Measurements from ENCODE around the gene TMEM120A. TPM values are rescaled to one million over a fixed set of nuclear protein-coding genes. Genes with fewer than 3 reads are reported as not detected.

The TMEM120A gene
- total RNA-seq, 1 donor from 2014 or later = 24.2 TPM

GRCh38 chr7:75957021-75957736 is 37.2 kb downstream of the TMEM120A start:
- no peak for DNase-seq

DNA sequence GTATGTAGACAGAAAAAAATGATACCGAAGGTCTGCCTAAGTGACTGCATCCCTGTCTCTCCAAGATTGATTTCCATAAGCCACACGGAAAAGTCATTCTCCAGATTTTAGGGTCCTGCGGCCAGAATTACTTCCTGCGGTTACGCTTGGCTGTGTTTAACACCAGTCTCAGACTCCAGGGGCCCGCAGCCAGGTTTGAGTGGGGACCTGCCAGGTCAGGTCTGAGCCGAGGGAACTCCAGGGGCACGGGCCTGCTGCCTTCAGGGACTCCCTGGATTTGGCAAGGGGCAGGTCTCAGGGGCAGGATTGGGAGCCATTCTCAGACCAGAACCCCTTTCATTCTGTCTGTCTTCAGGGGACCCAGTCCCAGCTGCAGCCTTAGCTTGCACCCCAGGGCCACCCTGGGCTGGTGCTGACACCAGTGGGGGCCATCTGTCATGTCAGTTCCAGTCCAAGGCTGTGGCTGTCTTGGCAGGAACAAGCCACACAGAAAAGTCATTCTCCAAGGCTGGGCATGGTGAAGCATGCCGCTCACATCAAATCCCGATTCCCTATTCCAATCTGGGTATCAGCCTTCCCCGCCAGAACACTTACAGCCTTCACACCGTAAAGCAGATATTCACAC is 39.0 kb downstream of the TMEM120A start:
- no peak for DNase-seq

- no peak for DNase-seq
These were observed 40.5 kb downstream of the TMEM120A start for GRCh38 chr7:75953931-75954330.

- no peak for DNase-seq
These were observed 41.0 kb downstream of the TMEM120A start for GRCh38 chr7:75953431-75953830.

GRCh38 chr7:75951506-75951905 is 42.9 kb downstream of the TMEM120A start:
- DNase-seq = no peak

GRCh38 chr7:75950111-75950681 is 44.2 kb downstream of the TMEM120A start:
- no peak for DNase-seq

- no peak for DNase-seq
These were observed 46.2 kb downstream of the TMEM120A start for GRCh38 chr7:75948179-75948578.

DNA sequence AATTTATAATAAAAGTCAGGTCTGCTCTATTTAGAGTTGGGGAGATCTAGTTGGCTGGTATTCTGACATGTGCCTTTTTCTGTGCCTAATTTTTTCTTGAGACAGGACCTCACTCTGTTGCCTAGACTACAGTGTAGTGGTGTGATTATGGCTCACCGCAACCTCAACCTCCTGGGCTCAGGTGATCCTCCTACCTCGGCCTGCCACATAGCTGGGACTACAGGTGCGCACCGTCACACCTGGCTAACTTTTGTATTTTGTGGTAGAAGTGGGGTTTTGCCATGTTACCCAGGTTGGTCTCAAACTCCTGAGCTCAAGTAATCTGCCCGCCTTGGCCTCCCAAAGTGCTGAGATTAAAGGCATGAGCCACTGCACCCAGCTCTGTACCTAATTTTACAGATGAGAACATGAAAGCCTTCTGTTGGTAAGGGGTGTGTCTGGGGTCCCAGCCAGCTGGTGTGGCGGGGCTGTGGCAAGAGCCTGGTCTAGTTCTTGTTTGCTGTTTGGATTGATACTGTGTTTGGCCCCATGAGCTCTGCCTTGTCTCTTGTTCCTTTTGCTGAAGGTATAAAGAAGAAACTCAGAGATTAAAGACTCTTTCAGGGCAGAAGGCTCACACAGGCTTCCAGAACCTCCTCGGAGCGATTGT is 48.1 kb downstream of the TMEM120A start:
- no peak for DNase-seq

- no peak for DNase-seq
These were observed 48.9 kb downstream of the TMEM120A start for GRCh38 chr7:75945297-75946168.

DNA sequence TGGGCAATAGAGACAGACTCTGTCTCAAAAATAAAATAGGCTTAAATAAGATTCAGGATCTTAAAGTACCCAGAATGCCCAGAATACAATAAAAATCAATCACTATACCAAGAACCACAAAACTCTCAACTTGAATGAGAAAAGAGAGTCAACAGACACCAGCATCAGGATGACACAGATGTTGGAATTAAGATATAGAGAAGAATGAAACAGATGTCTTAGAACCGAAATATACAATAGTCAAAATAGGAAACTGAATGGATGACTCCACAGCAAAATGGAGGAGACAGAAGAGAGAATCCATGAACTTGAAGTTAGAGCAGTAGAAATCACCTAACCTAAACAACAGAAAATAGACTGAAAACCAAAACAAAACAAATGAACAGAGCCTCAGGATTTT is 49.9 kb downstream of the TMEM120A start:
- DNase-seq = no peak

DNA sequence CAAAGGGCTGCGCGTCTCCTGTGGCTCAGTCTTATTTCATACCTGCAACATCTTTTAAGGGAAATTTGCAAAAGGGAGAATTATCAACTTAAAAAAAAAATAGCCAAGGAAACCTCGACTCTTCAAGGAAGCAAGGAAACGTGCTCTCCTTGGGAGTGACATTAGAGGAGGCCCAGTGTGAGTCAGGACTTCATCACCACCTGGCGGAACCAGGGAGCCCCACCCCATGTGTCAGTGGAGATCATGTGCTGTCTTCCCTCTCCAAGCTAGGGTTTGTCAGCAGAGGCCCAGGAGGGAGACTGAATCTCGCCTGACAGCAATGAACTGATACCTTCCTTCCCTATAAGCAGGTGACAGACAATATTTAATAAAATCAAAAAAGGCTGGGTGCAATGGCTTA is 50.5 kb downstream of the TMEM120A start:
- DNase-seq = no peak

- DNase-seq = no peak
These were observed 55.5 kb downstream of the TMEM120A start for GRCh38 chr7:75938921-75939320.

DNA sequence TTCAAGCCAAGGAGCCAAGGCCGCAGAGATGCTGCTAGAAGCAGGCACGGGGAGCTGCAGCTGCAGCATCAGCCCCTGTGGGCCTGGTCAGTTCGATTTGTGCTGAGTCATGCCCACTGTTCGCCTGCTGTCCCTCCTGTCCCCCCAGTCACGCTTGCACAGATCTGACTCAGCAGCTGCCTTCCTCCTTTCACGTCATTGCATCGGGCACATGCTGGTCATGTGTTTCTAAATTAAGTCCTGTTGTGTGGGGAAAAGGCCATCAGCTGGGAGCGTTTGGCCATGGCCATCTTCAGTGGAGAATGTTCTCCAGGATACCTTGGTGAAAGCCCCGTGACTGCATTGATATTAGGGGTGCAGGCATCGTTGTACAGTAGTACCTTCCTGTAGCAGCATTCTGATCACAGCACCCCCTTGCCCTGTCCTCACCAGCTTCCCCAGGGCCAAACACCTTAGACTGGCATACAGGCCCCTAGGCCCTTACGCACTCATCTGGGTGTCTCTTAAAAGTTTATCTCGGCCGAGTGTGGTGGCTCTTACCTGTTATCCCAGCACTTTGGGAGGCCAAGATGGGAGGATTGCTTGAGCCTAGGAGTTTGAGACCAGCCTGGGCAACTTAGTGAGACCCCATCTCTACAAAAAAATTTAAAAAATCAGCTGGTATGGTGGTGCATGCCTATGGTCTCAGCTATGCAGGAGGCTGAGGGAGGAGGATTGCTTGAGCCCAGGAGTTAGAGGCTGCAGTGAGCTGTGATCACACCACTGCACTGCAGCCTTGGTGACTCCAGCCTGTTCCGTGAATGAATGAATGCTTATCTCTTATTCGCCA is 56.2 kb downstream of the TMEM120A start:
- DNase-seq = no peak

Small RNA genes lying within 50 kb of the gene (small RNA-seq; reads per million reads assigned to genes)
- 5.8 reads per million, percentile 91 among the genes with 10 or more reads in this experiment for gene SNORA14A (ENCODE audit: low replicate concordance)

Other genes starting within 250 kb of the TMEM120A start
- gene CCL26, start 222.4 kb downstream of the TMEM120A start, total RNA-seq = 0.69 TPM
- 1.2 TPM for gene CCL24, start 180.8 kb downstream of the TMEM120A start, total RNA-seq
- 12.0 TPM for gene RHBDD2, start 115.6 kb downstream of the TMEM120A start, total RNA-seq
- gene POR, start 79.4 kb downstream of the TMEM120A start, total RNA-seq = 45.6 TPM
- gene STYXL1, start 53.4 kb upstream of the TMEM120A start, total RNA-seq = 20.1 TPM
- gene MDH2, start 53.5 kb upstream of the TMEM120A start, total RNA-seq = 53.1 TPM
- gene SRRM3, start 207.3 kb upstream of the TMEM120A start, total RNA-seq = 0.99 TPM

Measured in skin of body (tissue), 3 donors.